Islet precursor cell (in vitro differentiated cells): ENCODE measurements around the gene LRTM2.

Experiments
- DNase-seq: peaks from one replicate; pipeline ENCODE4 v3.0.0-alpha.2; 2018

Gene LRTM2

GRCh38 chr12:1844223-1844622 lies 23.9 kb downstream of the LRTM2 start:
- peak; percentile 49 for DNase-seq

DNA sequence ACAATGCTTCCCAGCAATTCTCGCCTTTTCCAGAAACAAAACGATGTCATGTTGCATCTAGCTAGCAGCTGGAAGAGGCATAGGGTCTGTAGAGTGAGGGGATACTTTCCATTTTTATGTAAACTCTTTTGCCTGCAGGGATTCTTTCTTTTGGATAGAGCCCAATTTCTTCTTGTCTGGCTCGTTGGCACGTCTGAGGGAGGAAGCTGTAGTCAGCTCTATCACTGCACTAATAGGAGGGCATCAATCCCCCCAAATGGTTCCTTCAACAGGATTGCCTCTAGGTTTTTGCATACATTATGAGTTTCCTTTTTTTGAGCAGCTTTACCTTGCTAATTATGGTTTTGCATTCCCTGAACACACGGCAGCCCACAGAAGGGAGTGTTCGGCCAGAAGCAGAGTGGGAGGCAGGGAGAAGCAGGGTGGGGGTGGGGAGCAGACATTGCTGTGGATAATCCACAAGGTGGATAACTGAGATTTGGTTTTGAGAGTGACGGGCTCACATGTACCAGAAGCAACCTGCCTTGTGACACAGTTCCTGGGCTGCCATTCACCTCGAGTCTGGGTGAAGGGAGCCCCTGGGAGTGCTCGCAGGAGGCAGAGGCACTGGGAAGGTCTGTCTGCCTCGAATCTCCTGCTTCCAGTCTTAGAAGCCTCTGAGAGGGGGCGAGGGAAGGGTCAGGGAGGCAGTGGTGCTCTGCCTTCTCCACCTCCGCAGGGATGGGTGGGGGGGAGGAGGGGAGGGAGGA lies 24.5 kb downstream of the LRTM2 start:
- peak; percentile 43 for DNase-seq

DNA sequence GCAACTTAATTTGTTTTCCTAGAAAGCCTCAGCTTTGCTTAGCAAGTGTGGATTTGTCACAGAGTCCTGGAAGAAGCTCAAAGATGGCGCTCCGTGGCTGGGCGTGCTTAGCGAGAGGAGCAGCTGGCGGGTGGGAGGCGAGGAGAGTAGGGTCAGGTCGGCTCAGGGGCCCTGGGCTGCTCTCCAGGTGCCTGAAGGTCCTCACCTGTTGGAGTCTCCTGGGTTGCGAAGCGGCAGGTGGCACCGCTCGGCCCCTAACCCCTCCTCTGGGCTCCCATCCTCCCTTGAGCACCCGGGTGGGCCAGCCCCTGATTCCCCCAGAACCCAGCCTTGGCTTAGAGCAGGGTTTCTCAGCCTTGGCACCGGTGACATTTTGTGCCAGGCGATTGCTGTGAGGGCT lies 25.1 kb downstream of the LRTM2 start:
- peak; percentile 46 for DNase-seq

DNA sequence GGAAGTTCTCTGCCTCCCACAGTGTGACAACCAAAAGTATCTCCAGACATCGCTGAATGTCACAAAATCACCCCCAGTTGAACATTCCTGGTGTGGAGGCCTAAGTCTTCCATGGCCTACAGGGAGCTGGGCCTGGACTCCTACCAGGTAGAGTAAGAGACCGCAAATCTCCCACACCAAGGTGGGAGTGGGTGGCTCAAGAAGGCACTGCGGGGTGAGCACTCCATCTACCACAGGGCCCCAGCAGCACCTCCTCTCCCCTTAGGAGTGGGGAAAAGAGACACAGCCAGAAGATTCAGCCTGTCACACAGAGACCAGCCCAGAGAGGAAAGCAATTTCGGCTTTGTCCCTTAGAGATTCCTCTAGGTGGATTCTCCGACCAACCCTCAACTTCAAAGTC lies 25.5 kb downstream of the LRTM2 start:
- DNase-seq = no peak

DNA sequence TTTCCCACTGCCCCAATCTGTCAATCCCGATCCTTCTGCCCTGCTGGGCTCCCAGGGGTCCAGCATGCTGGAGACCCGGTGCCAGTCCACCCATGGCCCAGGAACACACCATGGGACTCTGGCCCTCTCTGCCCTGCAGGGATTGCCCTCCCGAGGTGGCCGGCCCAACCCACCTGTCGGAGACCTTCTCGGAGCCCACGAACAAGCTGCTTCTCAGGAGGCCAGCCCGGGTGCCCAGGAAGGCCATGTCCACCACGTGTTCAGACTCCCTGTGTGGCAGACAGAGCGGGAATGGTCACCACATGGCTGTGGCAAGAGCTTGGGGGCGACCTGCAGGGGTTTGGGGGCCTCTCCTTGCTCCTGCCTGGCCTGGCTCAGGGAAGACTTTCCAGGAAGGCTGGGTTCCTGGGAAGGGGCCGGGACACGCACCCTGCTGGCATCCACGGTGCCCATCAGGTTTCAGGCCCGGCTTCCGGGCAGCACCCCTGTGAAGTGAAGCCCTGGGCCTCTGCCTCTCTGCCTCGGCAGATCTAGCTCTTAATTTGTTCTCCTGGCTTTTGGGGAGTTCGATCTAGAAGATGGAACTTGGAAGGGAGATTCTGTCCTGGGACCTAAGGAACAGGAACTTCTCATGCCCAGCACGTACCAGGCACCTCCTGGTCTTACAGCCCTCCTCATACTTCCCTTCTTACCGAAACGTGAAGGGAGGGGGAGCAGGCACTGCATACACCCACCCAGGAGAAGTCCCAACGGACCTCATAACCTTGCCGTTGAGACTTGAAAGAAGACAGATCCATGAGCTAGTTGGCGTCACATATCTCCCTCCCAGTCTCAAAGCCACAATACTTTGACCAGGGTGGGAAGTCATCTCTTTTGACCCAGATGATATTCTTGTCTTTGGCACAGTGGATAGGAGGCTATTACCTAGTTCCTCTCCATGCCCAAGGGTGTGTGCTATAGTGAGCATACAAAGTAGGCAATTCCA lies 26.3 kb downstream of the LRTM2 start:
- DNase-seq = peak; percentile 49

DNA sequence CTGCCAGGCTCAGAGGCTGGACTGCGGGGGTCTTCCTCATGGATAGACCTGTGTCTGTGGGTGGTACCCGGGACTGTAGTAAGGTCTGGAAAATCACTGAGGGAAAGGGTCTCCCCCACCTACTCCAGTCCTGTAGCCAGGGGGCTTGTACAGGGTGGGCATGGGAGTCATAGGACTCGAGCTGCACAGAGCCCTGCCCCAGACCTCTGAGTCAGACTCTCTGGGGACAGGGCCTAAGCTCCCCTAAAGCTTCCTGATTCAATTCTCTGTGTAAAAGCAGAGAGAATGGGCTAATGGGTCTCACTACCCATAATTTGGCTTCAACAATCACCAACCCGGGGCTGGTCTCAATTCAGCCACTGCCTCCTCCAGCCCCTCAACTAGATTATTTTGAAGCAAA lies 27.0 kb downstream of the LRTM2 start:
- DNase-seq = peak; percentile 38

DNA sequence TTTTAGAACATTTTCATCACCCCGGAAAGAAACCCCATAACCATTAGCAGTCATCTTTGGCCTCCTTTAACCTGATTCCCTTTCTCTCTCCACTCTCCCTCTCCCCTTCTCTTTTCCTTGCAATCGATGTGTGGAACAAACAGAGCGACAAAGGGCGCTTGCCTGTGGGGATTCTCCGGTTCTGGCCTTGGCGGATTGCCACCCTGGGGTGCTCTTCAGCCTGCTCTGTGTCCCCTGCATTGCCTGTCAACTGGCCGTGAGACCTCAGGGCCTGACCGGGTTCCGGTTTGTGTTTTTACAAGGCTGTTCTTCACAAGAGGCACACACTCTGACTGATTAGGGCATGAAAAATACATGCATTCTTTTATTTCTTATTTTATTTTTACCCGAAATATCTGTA lies 27.8 kb downstream of the LRTM2 start:
- peak; percentile 40 for DNase-seq

GRCh38 chr12:1848745-1849144 lies 28.4 kb downstream of the LRTM2 start:
- DNase-seq = no peak

DNA sequence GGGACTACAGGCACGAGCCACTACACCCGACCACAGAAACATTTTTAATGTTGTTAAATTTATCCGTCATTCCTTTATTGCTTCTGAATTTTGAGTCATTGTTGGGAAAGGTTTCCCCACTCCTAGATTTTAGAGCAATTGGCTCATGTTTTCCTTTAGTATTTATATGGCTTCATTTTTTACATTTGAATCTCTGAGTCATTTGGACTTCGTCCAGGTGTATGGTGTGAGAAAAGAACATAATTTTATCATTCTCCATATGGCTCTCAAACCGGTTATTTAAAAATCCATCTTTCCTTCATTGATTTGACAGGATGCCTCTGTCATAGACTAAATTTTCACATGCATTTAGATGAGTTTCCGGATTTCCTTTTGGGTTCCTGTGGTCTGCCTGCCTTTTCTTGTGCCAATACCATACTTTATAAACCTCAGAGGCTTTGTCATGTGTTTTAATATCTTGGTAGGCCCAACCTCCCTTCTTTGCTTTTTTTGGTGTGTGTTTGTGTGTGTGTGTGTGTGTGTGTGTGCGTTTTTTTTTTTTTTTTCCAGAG lies 30.9 kb downstream of the LRTM2 start:
- DNase-seq = peak; percentile 5

- peak; percentile 8 for DNase-seq
Observed at GRCh38 chr12:1852076-1852475, 31.7 kb downstream of the LRTM2 start.

DNA sequence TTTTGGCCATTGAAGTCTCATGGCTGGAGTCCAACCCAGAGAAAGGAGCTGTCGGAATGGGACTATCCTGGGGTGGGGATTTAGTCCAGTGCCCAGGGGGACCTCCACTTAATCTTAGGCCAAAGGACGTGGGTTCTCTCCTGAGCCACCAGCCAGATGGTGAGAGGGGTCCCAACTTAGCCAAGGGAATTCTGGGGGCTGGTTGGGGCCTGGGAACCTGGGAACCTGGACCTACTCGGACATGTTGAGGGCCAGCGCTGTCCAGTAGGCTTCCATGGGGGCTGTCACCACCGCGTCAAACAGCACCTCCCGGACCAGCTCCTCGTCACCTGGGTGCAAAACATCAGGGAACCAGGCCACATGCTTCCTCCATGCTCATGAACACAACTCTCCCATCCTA lies 33.4 kb downstream of the LRTM2 start:
- peak; percentile 48 for DNase-seq

DNA sequence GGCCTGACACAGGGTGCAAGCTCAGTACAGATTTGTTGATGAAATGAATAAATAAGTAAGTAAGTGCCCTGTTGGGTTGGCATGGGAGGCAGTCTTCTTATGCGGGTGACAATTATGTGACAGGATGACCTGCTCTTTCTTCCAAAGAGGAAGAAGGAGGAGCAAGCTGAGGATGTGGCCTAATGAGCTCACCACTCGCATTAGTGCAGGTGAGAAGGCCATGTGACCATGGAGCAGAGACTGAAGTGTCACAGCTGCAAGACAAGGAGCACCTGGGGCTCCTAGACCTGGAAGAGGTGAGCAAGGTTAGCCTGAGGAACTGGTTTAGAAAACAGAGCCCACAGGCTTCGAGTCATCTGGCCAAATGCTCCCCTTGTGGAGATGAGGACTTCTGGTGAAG lies 34.9 kb downstream of the LRTM2 start:
- DNase-seq = peak; percentile 45

- DNase-seq = no peak
Observed at GRCh38 chr12:1857086-1857485, 36.7 kb downstream of the LRTM2 start.

DNA sequence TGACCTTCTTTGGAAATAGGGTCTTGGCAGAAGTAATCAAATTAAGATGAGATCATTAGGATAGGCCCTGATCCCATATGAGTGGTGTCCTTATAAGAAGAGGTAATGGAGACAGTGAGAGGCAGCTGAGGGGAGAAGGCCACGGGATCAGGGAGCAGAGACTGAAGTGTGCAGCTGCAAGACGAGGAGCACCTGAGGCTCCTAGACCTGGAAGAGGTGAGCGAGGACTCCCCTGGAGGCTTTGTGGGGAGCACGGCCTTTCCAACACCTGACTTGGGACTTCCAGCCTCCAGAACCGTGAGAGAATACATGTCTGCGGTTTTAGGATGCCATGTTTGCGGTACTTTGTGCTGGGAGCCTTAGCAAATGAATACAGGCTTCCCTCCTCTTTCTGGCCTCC lies 37.5 kb downstream of the LRTM2 start:
- peak; percentile 14 for DNase-seq

GRCh38 chr12:1858456-1858855 lies 38.1 kb downstream of the LRTM2 start:
- DNase-seq = peak; percentile 40

DNA sequence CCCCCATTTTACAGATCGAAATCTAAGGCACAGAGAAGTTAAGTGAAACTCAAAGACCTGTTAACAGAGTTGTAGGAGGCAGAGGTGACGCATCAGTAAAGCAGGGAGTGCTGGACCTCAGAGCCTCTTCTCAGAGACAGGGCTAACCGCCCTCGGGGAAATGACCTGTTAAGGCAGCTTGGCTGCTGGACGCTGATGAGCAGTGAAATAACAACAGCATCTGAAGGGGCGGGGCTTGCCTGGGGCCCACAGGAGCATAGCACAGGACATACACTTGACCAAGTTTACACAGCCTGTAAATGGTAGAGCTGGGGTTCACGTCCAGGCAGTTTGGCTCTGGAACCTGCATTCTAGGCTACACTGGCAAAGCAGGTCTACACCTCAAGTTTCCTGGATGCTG lies 39.3 kb downstream of the LRTM2 start:
- DNase-seq = peak; percentile 95

DNA sequence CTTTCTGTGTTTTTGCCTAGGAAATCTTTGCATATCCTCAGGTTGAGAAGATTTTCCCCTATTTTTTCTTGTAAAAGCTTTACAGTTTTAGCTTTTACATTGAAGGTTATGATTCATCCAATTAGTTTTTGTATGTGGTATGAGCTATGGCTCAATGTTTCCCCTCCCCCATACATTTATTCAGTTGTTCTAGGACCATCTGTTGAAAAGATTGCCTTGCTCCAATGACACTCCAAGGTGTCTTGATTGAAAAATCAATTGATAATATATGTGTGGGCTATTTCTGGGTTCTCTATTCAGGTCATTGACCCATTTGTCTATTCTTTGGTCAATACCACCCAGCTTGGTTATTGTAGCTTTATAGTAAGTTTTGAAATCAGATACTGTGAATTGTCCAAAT lies 42.6 kb downstream of the LRTM2 start:
- DNase-seq = no peak

GRCh38 chr12:1863823-1864222 lies 43.5 kb downstream of the LRTM2 start:
- DNase-seq = peak; percentile 43

- DNase-seq = peak; percentile 53
Observed at GRCh38 chr12:1864456-1864855, 44.1 kb downstream of the LRTM2 start.

DNA sequence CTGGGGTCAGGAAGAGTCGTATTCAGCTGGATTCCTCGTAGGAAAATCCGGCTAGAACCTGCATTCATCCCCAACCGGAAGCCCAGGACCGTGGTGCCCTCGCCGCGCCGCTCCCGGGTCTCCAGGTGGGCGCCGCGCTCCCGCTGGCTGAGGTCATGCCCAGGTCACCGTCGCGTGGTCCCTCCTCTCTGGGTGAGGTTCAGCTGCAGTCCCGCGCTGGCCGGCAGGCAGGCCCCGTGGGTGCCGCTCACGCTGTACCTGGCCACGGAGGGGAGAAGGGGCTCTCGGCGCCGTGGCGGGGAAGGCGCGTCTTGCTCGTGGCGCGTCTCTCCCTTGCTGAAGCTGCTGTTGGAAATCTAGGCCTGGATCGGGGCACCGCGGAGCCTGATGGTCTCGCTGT lies 44.5 kb downstream of the LRTM2 start:
- peak; percentile 50 for DNase-seq

DNA sequence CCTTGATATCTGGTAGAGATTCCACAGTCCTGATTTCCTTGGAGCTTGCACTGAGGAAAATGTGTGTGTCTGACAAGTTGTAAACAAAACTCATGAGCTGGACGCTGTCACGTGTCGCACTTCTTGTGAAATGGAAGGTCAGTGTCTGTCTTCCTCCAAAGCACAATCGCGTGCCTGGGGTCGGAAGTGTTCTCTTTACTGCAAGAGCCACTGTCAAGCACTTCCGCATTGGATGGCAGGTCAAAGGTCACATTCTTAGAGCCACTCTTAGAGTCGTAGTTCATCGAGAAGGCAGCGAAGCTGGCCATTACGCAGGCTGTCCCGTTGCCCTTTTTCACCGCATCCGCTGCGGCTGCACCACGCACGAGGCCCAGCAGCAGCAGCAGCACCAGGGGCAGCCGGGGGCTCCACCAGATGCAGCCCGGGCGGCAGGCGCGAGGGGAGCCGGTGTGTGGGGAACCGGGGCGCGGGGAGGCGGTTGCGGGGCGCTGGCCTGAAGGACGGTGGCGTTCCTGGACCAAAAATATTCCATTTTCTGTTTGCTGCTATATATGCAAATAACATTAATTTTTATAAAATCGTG lies 45.0 kb downstream of the LRTM2 start:
- peak; percentile 51 for DNase-seq

GRCh38 chr12:1869145-1869544 lies 48.8 kb downstream of the LRTM2 start:
- DNase-seq = no peak

DNA sequence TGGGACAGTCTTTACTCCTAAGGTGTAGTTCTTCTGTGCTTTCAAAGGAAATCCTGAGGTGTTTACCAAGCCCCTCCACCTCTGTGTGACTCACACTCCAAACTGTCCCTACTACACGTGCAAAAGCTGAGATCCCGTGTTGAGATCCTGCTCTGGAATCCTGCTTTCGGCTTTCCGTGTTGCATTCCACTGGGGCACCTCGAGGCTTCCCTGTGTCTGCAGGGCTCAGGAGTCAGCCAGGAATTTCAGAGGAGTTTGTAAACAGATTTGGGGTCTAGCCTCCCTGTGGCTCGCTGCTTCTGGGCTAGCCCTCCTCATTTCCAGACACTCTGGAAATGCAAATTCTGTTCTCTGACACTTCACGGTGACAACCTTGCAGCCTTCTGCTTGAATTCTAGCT lies 49.7 kb downstream of the LRTM2 start:
- DNase-seq = peak; percentile 80
